ENCODE measurements around the gene OR52I2. TPM values are rescaled to one million over a fixed set of nuclear protein-coding genes. Genes with fewer than 3 reads are reported as not detected.

The OR52I2 gene
- total RNA-seq, 4 donors from 2014 or later, result not detected

DNA sequence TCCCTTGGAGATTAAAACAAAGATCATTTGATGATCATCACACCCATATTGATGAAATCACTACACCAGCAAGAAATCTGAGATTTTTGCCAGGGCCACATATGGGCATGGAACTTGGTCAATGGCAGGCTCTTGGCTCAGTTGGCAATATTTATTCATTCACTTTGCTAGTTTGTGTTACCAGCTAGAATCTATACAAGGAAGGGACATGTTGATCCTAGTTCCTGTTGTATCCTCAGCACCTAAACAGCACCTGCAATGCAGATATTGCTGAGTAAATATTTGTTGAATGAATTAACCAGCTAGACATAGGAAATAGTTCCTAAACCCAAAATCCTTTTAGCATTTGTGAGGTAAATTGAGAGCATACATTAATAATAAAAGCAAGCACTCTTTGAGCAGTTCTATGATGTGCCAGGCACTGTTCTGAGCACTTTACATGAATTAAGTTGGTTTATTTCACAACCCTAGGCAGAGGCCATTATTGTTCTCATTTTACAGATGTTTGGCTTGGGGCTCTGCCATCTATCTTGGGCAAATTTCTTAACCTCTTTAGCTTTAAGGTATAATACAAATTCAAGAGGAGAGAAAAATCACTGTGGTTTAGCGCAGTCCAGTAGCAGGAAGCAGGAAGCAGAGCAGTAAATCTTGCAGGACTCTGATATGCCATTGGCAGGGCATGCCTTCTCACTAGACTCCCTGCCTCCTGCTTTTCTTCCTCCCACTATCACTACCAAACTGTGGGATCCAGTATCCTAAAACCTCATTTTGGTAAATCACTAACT, 24.9 kb downstream of the OR52I2 start:
- WGBS, result 68% methylated on average over 1 of the region's 1 CpG
- Histone ChIP-seq H3K27me3 (no peaks in the 10 kb centered on the region), H3K4me1 (peaks cover 16 to 34% (median 21%) of the 10 kb centered on the region in 4 donors), H3K36me3 (peaks cover 8 to 42% (median 37%) of the 10 kb centered on the region in 4 donors), H3K4me3 (peak overlapping the region; percentile 71 to 77 (median 74)), H3K9me3 (no peaks in the 10 kb centered on the region), H3K27ac (replicated peaks in 1 of 4) (no peak overlapping the region)
- TF ChIP-seq POLR2A (IDR thresholded peaks at IDR 0.05; ENCODE audit: low read depth) (no peak), POLR2AphosphoS5 (IDR thresholded peaks at IDR 0.05) (no peak), EP300 (IDR thresholded peaks at IDR 0.05) (no peak)
- TF ChIP-seq, protein P1, sequence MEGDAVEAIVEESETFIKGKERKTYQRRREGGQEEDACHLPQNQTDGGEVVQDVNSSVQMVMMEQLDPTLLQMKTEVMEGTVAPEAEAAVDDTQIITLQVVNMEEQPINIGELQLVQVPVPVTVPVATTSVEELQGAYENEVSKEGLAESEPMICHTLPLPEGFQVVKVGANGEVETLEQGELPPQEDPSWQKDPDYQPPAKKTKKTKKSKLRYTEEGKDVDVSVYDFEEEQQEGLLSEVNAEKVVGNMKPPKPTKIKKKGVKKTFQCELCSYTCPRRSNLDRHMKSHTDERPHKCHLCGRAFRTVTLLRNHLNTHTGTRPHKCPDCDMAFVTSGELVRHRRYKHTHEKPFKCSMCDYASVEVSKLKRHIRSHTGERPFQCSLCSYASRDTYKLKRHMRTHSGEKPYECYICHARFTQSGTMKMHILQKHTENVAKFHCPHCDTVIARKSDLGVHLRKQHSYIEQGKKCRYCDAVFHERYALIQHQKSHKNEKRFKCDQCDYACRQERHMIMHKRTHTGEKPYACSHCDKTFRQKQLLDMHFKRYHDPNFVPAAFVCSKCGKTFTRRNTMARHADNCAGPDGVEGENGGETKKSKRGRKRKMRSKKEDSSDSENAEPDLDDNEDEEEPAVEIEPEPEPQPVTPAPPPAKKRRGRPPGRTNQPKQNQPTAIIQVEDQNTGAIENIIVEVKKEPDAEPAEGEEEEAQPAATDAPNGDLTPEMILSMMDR (IDR thresholded peaks at IDR 0.05), result no peak
- DNase-seq (ENCODE audit: extremely low spot score), result peak; percentile 5
- intact Hi-C loops (cut with DNase I), result no loop called here

DNA sequence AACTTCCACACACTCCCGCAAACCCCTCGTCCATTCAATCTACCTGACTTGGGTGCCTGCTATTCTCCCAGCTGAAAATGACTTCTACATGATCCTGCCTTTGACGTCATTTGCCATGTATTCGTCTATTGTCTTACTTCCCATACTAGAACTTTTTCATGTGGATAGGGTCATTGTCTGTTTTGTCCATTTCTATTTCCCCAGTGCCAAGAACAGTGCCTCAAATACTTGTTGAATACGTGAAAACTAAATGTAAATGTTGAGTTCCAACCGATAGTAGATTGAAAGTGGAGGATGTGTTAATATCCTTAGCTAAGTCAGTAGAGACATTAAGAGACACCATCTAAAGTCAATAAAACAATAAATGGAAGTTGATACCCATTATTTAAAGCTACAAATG, 25.6 kb downstream of the OR52I2 start:
- peak overlapping the region; percentile 90 to 95 (median 90) for H3K27ac ChIP-seq (replicated peaks in 1 of 4)
- no peaks in the 10 kb centered on the region for H3K9me3 ChIP-seq
- no peak for DNase-seq (ENCODE audit: extremely low spot score)
- TF ChIP-seq POLR2AphosphoS5 (IDR thresholded peaks at IDR 0.05) (no peak), EP300 (IDR thresholded peaks at IDR 0.05) (no peak), POLR2A (IDR thresholded peaks at IDR 0.05; ENCODE audit: low read depth) (no peak)
- TF ChIP-seq, protein P1 (IDR thresholded peaks at IDR 0.05), result no peak
- 32% methylated on average over 6 of the region's 6 CpGs for WGBS
- peaks cover 1 to 35% (median 30%) of the 10 kb centered on the region in 4 donors for H3K36me3 ChIP-seq
- H3K27me3 ChIP-seq, result no peaks in the 10 kb centered on the region
- H3K4me1 ChIP-seq, result peaks cover 16 to 34% (median 21%) of the 10 kb centered on the region in 4 donors
- intact Hi-C loops (cut with DNase I), result no loop called here
- H3K4me3 ChIP-seq, result peak overlapping the region; percentile 71 to 77 (median 74)

DNA sequence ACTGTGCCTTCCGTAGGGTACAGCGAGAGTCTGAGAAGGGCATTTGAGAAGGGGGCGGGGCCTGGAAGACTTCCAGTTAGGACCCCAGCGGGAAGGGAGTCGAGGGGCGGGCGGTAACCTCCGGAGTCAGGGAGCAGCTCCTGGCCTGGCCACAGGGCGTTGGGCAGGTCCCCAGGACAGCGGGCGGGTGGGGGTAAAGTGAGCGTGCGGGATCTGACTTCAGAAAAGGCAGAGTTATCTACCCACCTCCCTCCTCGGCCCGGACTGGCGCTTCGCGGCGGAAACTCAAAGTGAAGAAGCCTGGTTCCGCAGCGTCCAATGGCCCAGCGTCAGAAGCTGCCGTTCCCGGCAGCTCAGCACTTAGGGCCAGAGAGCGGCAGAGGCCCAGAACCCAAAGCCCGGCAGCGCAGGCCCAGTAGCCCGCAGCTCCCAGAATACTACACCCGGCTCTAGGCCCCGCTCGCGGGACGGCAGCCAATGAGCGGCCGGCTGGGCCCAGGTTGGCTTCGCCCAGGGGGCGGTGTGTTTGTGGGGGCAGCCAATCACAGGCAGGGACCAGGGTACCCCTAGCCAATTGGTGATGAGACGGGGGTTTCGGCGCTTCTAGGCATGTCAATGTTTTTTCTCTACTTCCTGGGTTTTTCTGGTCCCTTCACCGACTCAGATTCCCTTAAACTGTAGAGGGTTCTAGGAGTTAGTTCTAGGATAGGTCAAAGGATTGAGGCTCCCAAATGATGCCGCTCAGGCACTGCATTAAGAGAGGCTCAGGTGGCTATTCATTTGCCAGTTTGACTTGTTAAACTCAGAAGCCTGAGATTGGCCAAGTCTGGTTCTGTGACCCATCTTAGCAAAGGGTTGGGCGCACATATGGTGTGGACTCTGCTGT, 26.5 kb downstream of the OR52I2 start, which contains the start of gene TRIM68:
TSS of gene TRIM68 (minus strand) at position 451 of the 886 bp plus-strand sequence. CDS start 2,727 bp downstream, outside the sequence.
- peaks cover 0 to 26% (median 21%) of the 10 kb centered on the region in 4 donors for H3K36me3 ChIP-seq
- intact Hi-C loops (cut with DNase I), result no loop called here
- peak; percentile 79 to 83 for TF ChIP-seq POLR2AphosphoS5 (IDR thresholded peaks at IDR 0.05)
- TF ChIP-seq, protein P1 (IDR thresholded peaks at IDR 0.05), result peak in 2 of 3 experiments; percentile 9 to 10
- no peak for TF ChIP-seq EP300 (IDR thresholded peaks at IDR 0.05)
- no peak for TF ChIP-seq POLR2A (IDR thresholded peaks at IDR 0.05; ENCODE audit: low read depth)
- H3K27me3 ChIP-seq, result no peaks in the 10 kb centered on the region
- WGBS, result 5% methylated on average over 39 of the region's 43 CpGs
- no peaks in the 10 kb centered on the region for H3K9me3 ChIP-seq
- H3K4me3 ChIP-seq, result peak within 1 kb of the TSS; percentile 71 to 77 (median 74)
- H3K4me1 ChIP-seq, result peaks cover 16 to 34% (median 21%) of the 10 kb centered on the region in 4 donors
- peak within 1 kb of the TSS; percentile 90 to 95 (median 90) for H3K27ac ChIP-seq (replicated peaks in 1 of 4)
- peak; percentile 99 for DNase-seq (ENCODE audit: extremely low spot score)

DNA sequence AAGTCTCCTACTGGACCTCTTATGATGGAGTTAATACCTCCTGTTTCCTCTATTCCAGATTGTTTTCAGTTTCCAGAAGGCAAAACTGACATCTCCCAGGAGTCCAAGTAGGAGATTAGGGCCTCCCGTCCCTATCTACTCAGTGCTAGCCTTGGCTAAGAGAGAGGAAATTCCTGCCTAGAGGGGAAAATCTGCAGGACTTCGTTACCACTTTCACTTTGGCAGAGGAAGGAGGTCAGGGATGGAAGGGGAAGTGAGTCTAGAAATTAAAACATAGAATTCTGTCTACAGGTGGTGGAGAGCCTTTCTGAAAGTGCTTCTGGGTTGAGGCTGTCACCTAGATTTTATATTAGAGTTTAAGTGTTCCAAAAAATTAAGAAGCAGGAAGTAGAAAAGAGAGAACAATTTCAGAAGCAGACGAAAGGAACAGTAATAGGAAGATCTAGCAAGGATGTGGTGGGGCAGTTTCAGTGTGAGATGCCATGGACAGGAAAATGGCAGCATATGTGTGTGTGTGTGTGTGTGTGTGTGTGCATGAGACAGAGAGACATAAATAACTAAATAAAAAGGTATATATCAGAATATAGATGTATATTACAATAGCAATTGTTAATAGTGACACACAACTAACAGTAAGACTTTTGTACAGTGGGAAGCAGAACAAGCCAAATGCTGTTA, 28.9 kb downstream of the OR52I2 start:
- H3K36me3 ChIP-seq, result peaks cover 0 to 2% (median under 1%) of the 10 kb centered on the region in 4 donors
- intact Hi-C loops (cut with DNase I), result no loop called here
- 31% methylated on average over 3 of the region's 3 CpGs for WGBS

More for the DNA sequence above, 28.9 kb downstream of the OR52I2 start:
- H3K27ac ChIP-seq (replicated peaks in 1 of 4), result peak overlapping the region in 2 of 4 donors; percentile 12 to 30
- TF ChIP-seq EP300 (IDR thresholded peaks at IDR 0.05), result no peak
- no peak for TF ChIP-seq POLR2A (IDR thresholded peaks at IDR 0.05; ENCODE audit: low read depth)
- TF ChIP-seq, protein P1 (IDR thresholded peaks at IDR 0.05), result no peak
- no peak for TF ChIP-seq POLR2AphosphoS5 (IDR thresholded peaks at IDR 0.05)
- peak overlapping the region; percentile 5 to 35 (median 14) for H3K4me3 ChIP-seq
- H3K4me1 ChIP-seq, result peaks cover 16 to 29% (median 21%) of the 10 kb centered on the region in 4 donors
- DNase-seq (ENCODE audit: extremely low spot score), result no peak
- H3K9me3 ChIP-seq, result no peaks in the 10 kb centered on the region
- no peaks in the 10 kb centered on the region for H3K27me3 ChIP-seq

Measured in esophagus muscularis mucosa (tissue), 4 donors.